ENCODE data around the gene PDE7B.

DNA sequence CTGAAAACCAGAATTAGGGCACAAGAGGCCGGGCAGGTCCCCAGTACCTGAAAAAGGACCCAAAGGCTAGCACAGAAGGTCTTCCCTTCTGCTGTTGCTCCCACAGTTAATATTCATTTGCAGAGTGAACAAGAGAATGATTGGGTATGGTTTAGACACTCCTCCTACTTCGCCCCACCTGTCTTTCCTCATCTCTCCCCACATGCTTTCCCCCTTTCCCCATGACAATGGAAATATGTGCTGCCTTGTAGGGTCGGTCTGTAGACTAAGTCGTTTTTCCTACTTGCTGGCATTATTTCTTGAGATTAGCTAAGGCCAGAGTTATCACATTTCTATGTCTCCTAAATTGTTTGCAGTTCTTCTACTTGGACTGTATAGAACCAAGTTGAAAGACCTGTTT, 181.9 kb downstream of the PDE7B start:
- TF ChIP-seq, protein P1, sequence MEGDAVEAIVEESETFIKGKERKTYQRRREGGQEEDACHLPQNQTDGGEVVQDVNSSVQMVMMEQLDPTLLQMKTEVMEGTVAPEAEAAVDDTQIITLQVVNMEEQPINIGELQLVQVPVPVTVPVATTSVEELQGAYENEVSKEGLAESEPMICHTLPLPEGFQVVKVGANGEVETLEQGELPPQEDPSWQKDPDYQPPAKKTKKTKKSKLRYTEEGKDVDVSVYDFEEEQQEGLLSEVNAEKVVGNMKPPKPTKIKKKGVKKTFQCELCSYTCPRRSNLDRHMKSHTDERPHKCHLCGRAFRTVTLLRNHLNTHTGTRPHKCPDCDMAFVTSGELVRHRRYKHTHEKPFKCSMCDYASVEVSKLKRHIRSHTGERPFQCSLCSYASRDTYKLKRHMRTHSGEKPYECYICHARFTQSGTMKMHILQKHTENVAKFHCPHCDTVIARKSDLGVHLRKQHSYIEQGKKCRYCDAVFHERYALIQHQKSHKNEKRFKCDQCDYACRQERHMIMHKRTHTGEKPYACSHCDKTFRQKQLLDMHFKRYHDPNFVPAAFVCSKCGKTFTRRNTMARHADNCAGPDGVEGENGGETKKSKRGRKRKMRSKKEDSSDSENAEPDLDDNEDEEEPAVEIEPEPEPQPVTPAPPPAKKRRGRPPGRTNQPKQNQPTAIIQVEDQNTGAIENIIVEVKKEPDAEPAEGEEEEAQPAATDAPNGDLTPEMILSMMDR (conservative IDR thresholded peaks at IDR 0.05; ENCODE audit: low read depth, low read length), result no peak
- TF ChIP-seq EZH2phosphoT487 (IDR thresholded peaks at IDR 0.05; ENCODE audit: borderline replicate concordance, low read length), result no peak
